ENCODE measurements around the gene PLEKHO2. TPM values are rescaled to one million over a fixed set of nuclear protein-coding genes. Genes with fewer than 3 reads are reported as not detected.

Gene PLEKHO2
- total and polyA plus RNA-seq, 2 of the 8 experiments (the other 6 are each of a cell fraction or from before 2014, with no cell fraction given) = 16.9 to 20.1 TPM

- TF ChIP-seq SP2 (IDR thresholded peaks at IDR 0.05; ENCODE audit: low read length) (no peak), TBP (IDR thresholded peaks at IDR 0.05; ENCODE audit: low read depth, low read length) (no peak), NANOG (IDR thresholded peaks at IDR 0.05; ENCODE audit: insufficient read depth, low read depth, low read length, poor library complexity, severe bottlenecking) (no peak), FOSL1 (IDR thresholded peaks at IDR 0.05; ENCODE audit: insufficient read depth, low read depth, low read length) (no peak), CBX8 (IDR thresholded peaks at IDR 0.05; ENCODE audit: borderline replicate concordance, low read depth, low read length) (no peak), CHD1 (IDR thresholded peaks at IDR 0.05; ENCODE audit: low read depth, low read length) (no peak), CTBP2 (IDR thresholded peaks at IDR 0.05; ENCODE audit: borderline replicate concordance, insufficient read depth, insufficient read length, low read length) (no peak), MAFK (IDR thresholded peaks at IDR 0.05; ENCODE audit: low read depth, low read length) (no peak), YY1 (IDR thresholded peaks at IDR 0.05; ENCODE audit: low read depth, low read length) (no peak), RFX5 (IDR thresholded peaks at IDR 0.05; ENCODE audit: borderline replicate concordance, low read depth, low read length) (no peak), CEBPB (IDR thresholded peaks at IDR 0.05; ENCODE audit: low read depth, low read length) (no peak)
These were observed 70.9 kb downstream of the PLEKHO2 start (continued) for GRCh38 chr15:64912379-64913325.

Data from H1 (cell line).